PC-3 (cell line): Measurements from ENCODE around the gene SEC23A. TPM values are rescaled to one million over a fixed set of nuclear protein-coding genes. Genes with fewer than 3 reads are reported as not detected.
A peak's percentile ranks its signal among the peaks of the same experiment; 100 is the strongest.
"Not testable (repeated sequence)": the region's sequence is repeated elsewhere in the genome, so short reads cannot be mapped to it uniquely, and the experiment has no call there.

Experiments used
- ATAC-seq: fragments of 200-7000 bp; cut with Tn5 transposase; 2 replicates; pipeline ENCODE4 v1.9.1; 2020; ENCODE audit warnings: mild to moderate bottlenecking, moderate library complexity
- BruUV-seq: library from RNA; stranded (reverse); fragments of 400-500 nt; replicated peaks from 2 replicates; lab custom pipeline; 2021; lab: Mats Ljungman, UMichigan
- CTCF ChIA-PET: fragments of 300-600 bp; sonication (Branson Sonifier 250); formaldehyde crosslinking; loops from one replicate; lab custom pipeline; 2022; ENCODE audit warnings: antibody characterized with exemption; lab: Charles Lee
- POLR2A ChIA-PET: fragments of 300-600 bp; sonication (Branson Sonifier 250); formaldehyde crosslinking; loops from one replicate; lab custom pipeline; 2022; ENCODE audit warnings: antibody characterized with exemption; ENCODE audit not compliant: unreplicated experiment; lab: Charles Lee
- DNase-seq: peaks from one replicate; pipeline ENCODE4 v3.0.0-alpha.2; 2015
- H2AFZ ChIP-seq: fragments of 300-600 bp; sonication (generic); 2 replicates; pipeline ENCODE4 v1.6.0; 2016; ENCODE audit warnings: antibody characterized with exemption, low read length
- H3F3A ChIP-seq: fragments of 300-600 bp; sonication (generic); one replicate; pipeline ENCODE4 v1.6.0; 2017; ENCODE audit warnings: antibody characterized with exemption, low read length, control low read depth, mild to moderate bottlenecking; ENCODE audit not compliant: unreplicated experiment
- H3K27ac ChIP-seq: fragments of 300-600 bp; sonication (generic); 2 replicates; pipeline ENCODE4 v1.5.1; 2016; ENCODE audit warnings: mild to moderate bottlenecking, low read length
- H3K27me3 ChIP-seq: fragments of 300-600 bp; sonication (generic); 2 replicates; pipeline ENCODE4 v1.6.1; 2016; ENCODE audit warnings: low read length, mixed read lengths
- H3K36me3 ChIP-seq: fragments of 300-600 bp; sonication (generic); 2 replicates; pipeline ENCODE4 v1.6.1; 2016; ENCODE audit warnings: low read depth, mixed run types, low read length, mixed read lengths
- H3K4me1 ChIP-seq: fragments of 300-600 bp; sonication (generic); 2 replicates; pipeline ENCODE4 v1.5.1; 2016; ENCODE audit warnings: low read length; ENCODE audit not compliant: insufficient read depth
- H3K4me2 ChIP-seq: fragments of 300-600 bp; sonication (generic); 2 replicates; pipeline ENCODE4 v1.6.0; 2016; ENCODE audit warnings: low read length
- H3K4me3 ChIP-seq: fragments of 300-600 bp; sonication (generic); 2 replicates; pipeline ENCODE4 v1.5.1; 2016; ENCODE audit warnings: mild to moderate bottlenecking, low read length, mixed read lengths
- H3K79me2 ChIP-seq: fragments of 300-600 bp; sonication (generic); 2 replicates; pipeline ENCODE4 v1.6.1; 2017; ENCODE audit warnings: low read length, mixed read lengths
- H3K9ac ChIP-seq: fragments of 300-600 bp; sonication (generic); 2 replicates; pipeline ENCODE4 v1.6.0; 2016; ENCODE audit warnings: mild to moderate bottlenecking, low read length
- H3K9me2 ChIP-seq: fragments of 300-600 bp; sonication (generic); replicated peaks from 2 replicates; pipeline ENCODE4 v1.6.1; 2016; ENCODE audit warnings: mixed run types, low read length, mixed read lengths
- H3K9me3 ChIP-seq: fragments of 300-600 bp; sonication (generic); 2 replicates; pipeline ENCODE4 v1.6.1; 2016; ENCODE audit warnings: low read length, mixed read lengths
- H4K20me1 ChIP-seq: fragments of 300-600 bp; sonication (generic); 2 replicates; pipeline ENCODE4 v1.6.1; 2016; ENCODE audit warnings: low read length, mixed read lengths
- CTCF ChIP-seq: fragments of 300-600 bp; sonication (generic); conservative IDR thresholded peaks from 2 replicates; pipeline ENCODE4 v1.5.1; 2017; ENCODE audit warnings: antibody characterized with exemption, low read depth, mild to moderate bottlenecking, low read length
- EZH2 ChIP-seq: fragments of 300-600 bp; sonication (generic); IDR thresholded peaks from one replicate; pipeline ENCODE4 v1.6.1; 2017; ENCODE audit warnings: antibody characterized with exemption, mild to moderate bottlenecking, low read length; ENCODE audit not compliant: unreplicated experiment
- EZH2phosphoT487 ChIP-seq: fragments of 300-600 bp; sonication (generic); IDR thresholded peaks from 2 replicates; pipeline ENCODE4 v1.6.1; 2018; ENCODE audit warnings: mild to moderate bottlenecking, antibody characterized with exemption, low read length, borderline replicate concordance
- intact Hi-C: fragments of 100-400 bp; cut with micrococcal nuclease; formaldehyde crosslinking; loops from 2 replicates; pipeline ENCODE4 v1.9.0; 2023
- total RNA-seq: library from RNA; depleted of rRNA; stranded (reverse); fragments of >200 nt; gene quantifications from 2 replicates; pipeline ENCODE4 v1.2.3, GENCODE V29; 2014

The SEC23A gene
- total RNA-seq, 1 experiment from 2014 or later = 67.0 TPM

- H4K20me1 ChIP-seq = no peaks in the 10 kb centered on the region
- no peak overlapping the region for H2AFZ ChIP-seq
- BruUV-seq = no TSS peak
- CTCF ChIA-PET = no interaction called here
- no peaks in the 10 kb centered on the region for H3K27me3 ChIP-seq
- H3K4me1 ChIP-seq = peaks cover 16% of the 10 kb centered on the region
- no peak overlapping the region for H3K9ac ChIP-seq
- H3K9me3 ChIP-seq = no peaks in the 10 kb centered on the region
- no peak overlapping the region for H3K27ac ChIP-seq
- no peak overlapping the region for H3K4me3 ChIP-seq
- ATAC-seq (no peak), DNase-seq (no peak)
- no peaks in the 10 kb centered on the region for H3K36me3 ChIP-seq
- H3F3A ChIP-seq = peaks cover 4% of the 10 kb centered on the region
- no peak overlapping the region for H3K4me2 ChIP-seq
- TF ChIP-seq CTCF (no peak), EZH2 (no peak), EZH2phosphoT487 (no peak)
- peaks cover 9% of the 10 kb centered on the region for H3K79me2 ChIP-seq
- H3K9me2 ChIP-seq = no peaks in the 10 kb centered on the region
- intact Hi-C loops = loop anchor here (5.0 to 10.0 kb wide), 2 partner anchors 124 to 186 kb away; partner anchors contain the start of gene MIA2
- POLR2A ChIA-PET = interaction anchor here (0.6 kb wide), 1 partner anchor 160 kb away, joined by 5 read pairs; no protein-coding TSS in a partner anchor
Observed at GRCh38 chr14:39108791-39109190, 5.8 kb upstream of the SEC23A start.

GRCh38 chr14:39107591-39107996, 4.6 kb upstream of the SEC23A start:
- DNase-seq (peak; percentile 67), ATAC-seq (0 out of 2 replicates have a peak, but pooled peaks have one; percentile 3)
- Histone ChIP-seq H3K36me3 (no peaks in the 10 kb centered on the region), H3K4me3 (no peak overlapping the region), H3K9ac (no peak overlapping the region), H3K9me3 (no peaks in the 10 kb centered on the region), H3K4me2 (no peak overlapping the region), H3K27me3 (no peaks in the 10 kb centered on the region), H3F3A (peaks cover 4% of the 10 kb centered on the region), H4K20me1 (no peaks in the 10 kb centered on the region), H3K27ac (no peak overlapping the region), H3K4me1 (peaks cover 11% of the 10 kb centered on the region), H3K79me2 (peaks cover 21% of the 10 kb centered on the region), H2AFZ (0 out of 2 replicates have a peak overlapping the region, but pooled peaks have one; percentile 2), H3K9me2 (no peaks in the 10 kb centered on the region)
- BruUV-seq = no TSS peak
- ChIA-PET POLR2A (no interaction called here), CTCF (interaction anchor here (0.6 to 1.1 kb wide), 4 partner anchors 15 to 320 kb away, joined by 3 to 7 read pairs (median 4); partner anchors contain the start of gene TRAPPC6B)
- intact Hi-C loops = loop anchor here (1.0 to 10.0 kb wide), 5 partner anchors 63 to 319 kb away; partner anchors contain the start of genes MIA2 and TRAPPC6B
- TF ChIP-seq CTCF (peak; percentile 76), EZH2 (no peak)

DNA sequence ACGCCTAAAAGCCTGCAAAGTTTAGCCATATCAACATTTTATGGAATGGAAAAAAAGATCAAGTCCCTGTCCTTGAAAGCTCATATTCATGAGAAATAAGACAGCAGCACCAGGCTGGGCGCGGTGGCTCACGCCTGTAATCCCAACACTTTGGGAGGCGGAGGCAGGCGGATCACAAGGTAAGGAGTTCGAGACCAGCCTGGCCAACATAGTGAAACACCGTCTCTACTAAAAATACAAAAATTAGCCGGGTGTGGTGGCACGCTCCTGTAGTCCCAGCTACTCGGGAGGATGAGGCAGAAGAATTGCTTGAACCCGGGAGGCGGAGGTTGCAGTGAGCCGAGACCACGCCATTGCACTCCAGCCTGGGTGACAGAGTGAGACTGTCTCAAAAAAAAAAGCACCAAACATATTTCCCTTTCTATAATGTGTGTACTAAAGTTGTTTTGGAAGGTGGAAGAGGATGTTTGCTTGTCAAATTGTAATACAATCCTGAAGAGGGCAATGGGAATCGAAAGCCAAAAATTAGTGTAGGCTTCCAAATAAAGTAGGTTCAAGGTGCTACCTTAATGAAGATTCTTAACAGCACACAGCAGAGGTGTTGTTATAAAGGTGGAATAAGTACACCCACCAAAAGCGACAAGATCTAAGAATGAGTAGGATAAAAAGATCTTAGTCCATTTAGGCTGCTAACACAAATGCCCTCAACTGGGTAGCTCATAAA, 1.2 kb upstream of the SEC23A start:
- peak overlapping the region; percentile 95 for H3K9ac ChIP-seq
- CTCF ChIA-PET, H3K9me3 ChIP-seq, H3K36me3 ChIP-seq, ATAC-seq, BruUV-seq, H4K20me1 ChIP-seq, H3F3A ChIP-seq, H3K9me2 ChIP-seq, DNase-seq, H3K27me3 ChIP-seq: not testable (repeated sequence)
- peaks cover 55% of the 10 kb centered on the region for H3K79me2 ChIP-seq
- peak overlapping the region; percentile 74 for H3K27ac ChIP-seq
- POLR2A ChIA-PET = interaction anchor here (1.7 kb wide), 1 partner anchor 10 kb away, joined by 17 read pairs; the partner anchor contains the start of gene GEMIN2
- H2AFZ ChIP-seq = peak overlapping the region; percentile 96
- peak overlapping the region; percentile 95 for H3K4me2 ChIP-seq
- intact Hi-C loops = loop anchor here (10.0 kb wide), 1 partner anchor 191 kb away; no protein-coding TSS in a partner anchor
- H3K4me1 ChIP-seq = peaks cover 15% of the 10 kb centered on the region
- peak overlapping the region; percentile 94 for H3K4me3 ChIP-seq
